ENCODE results near the gene MAPKAP1. TPM values are rescaled to one million over a fixed set of nuclear protein-coding genes. Genes with fewer than 3 reads are reported as not detected.

MAPKAP1 gene
- total RNA-seq, 4 donors from 2014 or later = 87.1 to 114 (median 111) TPM

DNA sequence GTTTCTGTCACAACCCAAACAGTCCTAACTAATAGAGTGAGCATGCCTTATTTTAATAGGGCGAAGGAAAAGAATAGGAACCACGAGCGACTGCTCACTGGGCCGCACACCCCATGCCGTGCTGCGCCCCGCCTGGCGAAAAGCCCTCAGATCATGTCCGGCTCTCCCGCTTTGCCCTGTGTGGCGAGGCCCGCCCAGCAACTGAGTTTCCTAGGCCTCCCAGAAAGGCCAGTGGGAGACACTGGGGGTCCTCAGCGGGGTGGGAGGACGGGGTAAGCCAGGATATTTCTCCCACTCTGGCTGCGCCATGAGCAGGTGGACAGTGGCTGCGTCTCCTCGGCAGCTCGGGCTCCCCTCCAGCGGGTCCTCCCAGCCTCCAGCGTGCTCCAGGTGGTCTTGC, 307.3 kb downstream of the MAPKAP1 start:
- intact Hi-C loops (cut with DNase I) = no loop called here
- DNase-seq = no peak
- Histone ChIP-seq H3K36me3 (no peaks in the 10 kb centered on the region), H3K4me3 (replicated peaks in 1 of 3) (no peak overlapping the region), H3K27ac (no peak overlapping the region), H3K9me3 (no peaks in the 10 kb centered on the region), H3K27me3 (no peaks in the 10 kb centered on the region), H3K4me1 (no peaks in the 10 kb centered on the region)
- WGBS, 2 donors = 96 to 98% methylated on average over 14 to 17 of the region's 20 CpGs
- TF ChIP-seq POLR2A (IDR thresholded peaks at IDR 0.05) = no peak
- TF ChIP-seq, protein P1, sequence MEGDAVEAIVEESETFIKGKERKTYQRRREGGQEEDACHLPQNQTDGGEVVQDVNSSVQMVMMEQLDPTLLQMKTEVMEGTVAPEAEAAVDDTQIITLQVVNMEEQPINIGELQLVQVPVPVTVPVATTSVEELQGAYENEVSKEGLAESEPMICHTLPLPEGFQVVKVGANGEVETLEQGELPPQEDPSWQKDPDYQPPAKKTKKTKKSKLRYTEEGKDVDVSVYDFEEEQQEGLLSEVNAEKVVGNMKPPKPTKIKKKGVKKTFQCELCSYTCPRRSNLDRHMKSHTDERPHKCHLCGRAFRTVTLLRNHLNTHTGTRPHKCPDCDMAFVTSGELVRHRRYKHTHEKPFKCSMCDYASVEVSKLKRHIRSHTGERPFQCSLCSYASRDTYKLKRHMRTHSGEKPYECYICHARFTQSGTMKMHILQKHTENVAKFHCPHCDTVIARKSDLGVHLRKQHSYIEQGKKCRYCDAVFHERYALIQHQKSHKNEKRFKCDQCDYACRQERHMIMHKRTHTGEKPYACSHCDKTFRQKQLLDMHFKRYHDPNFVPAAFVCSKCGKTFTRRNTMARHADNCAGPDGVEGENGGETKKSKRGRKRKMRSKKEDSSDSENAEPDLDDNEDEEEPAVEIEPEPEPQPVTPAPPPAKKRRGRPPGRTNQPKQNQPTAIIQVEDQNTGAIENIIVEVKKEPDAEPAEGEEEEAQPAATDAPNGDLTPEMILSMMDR (IDR thresholded peaks at IDR 0.05) = no peak

GRCh38 chr9:125399165-125399564, 307.8 kb downstream of the MAPKAP1 start:
- TF ChIP-seq POLR2A (IDR thresholded peaks at IDR 0.05) = no peak
- TF ChIP-seq, protein P1 (IDR thresholded peaks at IDR 0.05) = no peak
- no peaks in the 10 kb centered on the region for H3K4me1 ChIP-seq
- no peaks in the 10 kb centered on the region for H3K36me3 ChIP-seq
- WGBS, 2 donors = 93% methylated on average over 9 to 12 of the region's 12 CpGs
- H3K9me3 ChIP-seq = no peaks in the 10 kb centered on the region
- H3K4me3 ChIP-seq (replicated peaks in 1 of 3) = no peak overlapping the region
- intact Hi-C loops (cut with DNase I) = no loop called here
- H3K27me3 ChIP-seq = no peaks in the 10 kb centered on the region
- no peak for DNase-seq
- H3K27ac ChIP-seq = no peak overlapping the region

DNA sequence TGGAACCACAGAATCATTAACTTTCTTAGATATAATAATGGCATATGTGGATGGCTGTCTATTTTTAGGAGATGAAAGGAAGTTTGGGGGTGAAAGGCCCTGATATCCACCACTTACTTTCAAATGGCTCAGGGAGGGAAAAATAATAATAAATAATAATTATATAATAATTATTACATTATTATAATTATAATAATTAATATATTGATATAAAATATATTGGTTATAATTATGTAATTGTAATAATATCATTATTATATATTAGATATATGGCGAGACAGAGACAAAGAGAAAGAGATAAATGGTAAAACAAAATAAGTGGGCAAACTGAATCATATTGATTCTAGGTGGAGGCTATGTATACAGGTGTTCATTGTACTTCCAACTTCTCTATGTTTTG, 308.8 kb downstream of the MAPKAP1 start:
- DNase-seq = no peak
- Histone ChIP-seq H3K9me3 (no peaks in the 10 kb centered on the region), H3K27ac (no peak overlapping the region), H3K4me3 (replicated peaks in 1 of 3) (no peak overlapping the region), H3K4me1 (no peaks in the 10 kb centered on the region), H3K27me3 (no peaks in the 10 kb centered on the region), H3K36me3 (no peaks in the 10 kb centered on the region)
- TF ChIP-seq, protein P1 (IDR thresholded peaks at IDR 0.05) = no peak
- no peak for TF ChIP-seq POLR2A (IDR thresholded peaks at IDR 0.05)
- 93 to 100% methylated on average over 1 of the region's 1 CpG for WGBS, 2 donors
- intact Hi-C loops (cut with DNase I) = no loop called here

DNA sequence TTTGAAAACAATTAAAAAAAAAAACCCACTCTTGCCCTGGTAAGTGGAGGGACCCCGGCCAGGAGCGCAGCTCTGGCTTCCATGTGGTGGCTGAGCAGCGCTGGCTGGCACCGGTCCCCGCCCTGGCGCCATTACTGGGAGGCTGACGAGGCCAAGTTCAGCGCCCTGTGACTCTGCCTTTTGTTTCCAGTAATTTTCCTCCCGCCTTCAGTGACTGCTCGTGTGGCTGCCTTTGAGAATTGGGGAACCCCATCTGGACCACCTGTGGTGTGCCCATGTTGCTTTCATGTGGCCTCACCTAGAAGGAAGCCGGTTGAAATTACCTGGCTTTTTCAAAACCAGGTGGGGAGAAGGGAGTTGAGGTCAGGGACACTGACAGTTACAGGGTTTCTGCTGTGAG, 309.3 kb downstream of the MAPKAP1 start:
- H3K9me3 ChIP-seq = no peaks in the 10 kb centered on the region
- no peaks in the 10 kb centered on the region for H3K36me3 ChIP-seq
- no peaks in the 10 kb centered on the region for H3K27me3 ChIP-seq
- TF ChIP-seq, protein P1 (IDR thresholded peaks at IDR 0.05) = no peak
- no peak for TF ChIP-seq POLR2A (IDR thresholded peaks at IDR 0.05)
- DNase-seq = no peak
- intact Hi-C loops (cut with DNase I) = no loop called here
- no peak overlapping the region for H3K4me3 ChIP-seq (replicated peaks in 1 of 3)
- H3K27ac ChIP-seq = no peak overlapping the region
- 78 to 87% methylated on average over 11 of the region's 11 CpGs for WGBS, 2 donors
- H3K4me1 ChIP-seq = no peaks in the 10 kb centered on the region

DNA sequence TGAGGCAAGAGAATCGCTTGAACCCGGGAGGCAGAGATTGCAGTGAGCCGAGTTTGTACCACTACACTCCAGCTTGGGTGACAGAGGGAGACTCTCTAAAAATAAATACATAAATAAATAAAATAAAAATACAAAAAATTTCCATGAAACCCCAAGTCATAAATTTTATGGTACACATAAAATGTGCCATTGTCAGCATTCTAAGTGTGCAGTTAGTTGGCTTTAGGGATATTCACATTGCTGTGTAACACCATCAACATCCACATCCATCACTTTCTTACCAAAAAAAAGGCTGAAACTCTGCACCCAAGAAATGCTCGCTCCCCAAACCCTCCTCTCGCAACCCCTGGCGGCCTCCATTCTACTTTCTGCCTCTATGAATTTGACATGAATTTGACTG, 310.2 kb downstream of the MAPKAP1 start:
- H3K36me3 ChIP-seq = no peaks in the 10 kb centered on the region
- H3K27ac ChIP-seq = no peak overlapping the region
- no peaks in the 10 kb centered on the region for H3K9me3 ChIP-seq
- no peak for DNase-seq
- 88 to 94% methylated on average over 6 of the region's 6 CpGs for WGBS, 2 donors
- H3K4me1 ChIP-seq = no peaks in the 10 kb centered on the region
- no peaks in the 10 kb centered on the region for H3K27me3 ChIP-seq
- intact Hi-C loops (cut with DNase I) = no loop called here
- TF ChIP-seq POLR2A (IDR thresholded peaks at IDR 0.05) = no peak
- TF ChIP-seq, protein P1 (IDR thresholded peaks at IDR 0.05) = no peak
- H3K4me3 ChIP-seq (replicated peaks in 1 of 3) = no peak overlapping the region
